ENCODE data around the gene POFUT1.

DNA sequence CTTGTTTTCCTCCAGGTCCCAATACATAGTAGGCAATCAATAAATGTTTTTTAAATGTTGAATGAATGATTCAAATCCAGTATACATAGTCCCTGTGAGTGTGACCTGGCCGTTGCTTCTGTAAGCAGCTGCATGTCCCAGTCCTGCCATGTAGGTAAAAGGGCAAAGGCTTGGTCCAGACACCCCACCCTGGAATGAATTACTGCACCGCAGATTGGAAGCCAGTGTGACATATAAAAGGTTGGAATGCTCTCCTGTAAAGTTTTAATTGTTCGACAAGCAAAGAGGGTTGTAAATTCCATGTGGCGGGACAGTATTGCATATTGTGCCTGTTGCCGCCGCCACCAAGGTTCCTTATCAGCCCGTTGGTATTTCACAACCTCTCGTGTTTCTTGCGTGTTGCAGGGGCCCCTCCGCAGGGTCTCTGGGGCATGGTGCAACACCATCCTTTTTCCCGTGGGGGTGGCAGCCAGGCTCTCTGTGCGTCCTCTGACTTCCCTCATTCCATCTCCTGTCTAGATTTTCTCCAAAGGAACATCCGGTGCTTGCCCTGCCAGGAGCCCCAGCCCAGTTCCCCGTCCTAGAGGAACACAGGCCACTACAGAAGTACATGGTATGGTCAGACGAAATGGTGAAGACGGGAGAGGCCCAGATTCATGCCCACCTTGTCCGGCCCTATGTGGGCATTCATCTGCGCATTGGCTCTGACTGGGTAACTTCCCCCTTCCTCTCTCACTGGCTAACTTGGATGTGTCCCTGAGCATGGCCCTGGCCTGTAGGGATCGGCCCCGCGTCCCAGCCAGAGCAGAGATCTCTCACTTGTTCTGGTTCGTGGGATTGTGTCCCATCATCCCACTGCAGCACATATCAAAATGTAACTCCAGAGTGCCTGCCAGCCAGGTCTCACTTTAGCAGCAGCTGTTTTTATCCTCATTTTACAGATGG is 20.3 kb downstream of the POFUT1 start:
- TF ChIP-seq CTCF (IDR thresholded peaks at IDR 0.05) (no peak), MYC (IDR thresholded peaks at IDR 0.05; ENCODE audit: borderline replicate concordance, low read length) (no peak), JUNB (IDR thresholded peaks at IDR 0.05) (no peak), POLR2A (IDR thresholded peaks at IDR 0.05; ENCODE audit: low read length) (no peak), EP300 (IDR thresholded peaks at IDR 0.05) (no peak)

Measured in A549 (cell line).